Measurements from ENCODE around the gene DPY19L2. TPM values are rescaled to one million over a fixed set of nuclear protein-coding genes. Genes with fewer than 3 reads are reported as not detected.
"Not testable (repeated sequence)": the region's sequence is repeated elsewhere in the genome, so short reads cannot be mapped to it uniquely, and the experiment has no call there.

Gene DPY19L2
- total and polyA plus RNA-seq, 2 of the 4 experiments (the other 2 are of a cell fraction): 0.90 to 1.6 TPM

- H2BK20ac ChIP-seq (ENCODE audit: low read depth, low read length); H3K36me3 ChIP-seq (ENCODE audit: control insufficient read depth, insufficient read depth, low read length); H2AK9ac ChIP-seq (replicated peaks; ENCODE audit: low read depth, low read length, poor library complexity); H3K23ac ChIP-seq (ENCODE audit: low read depth, low read length); H3K14ac ChIP-seq (replicated peaks; ENCODE audit: low read depth, low read length); H3K27me3 ChIP-seq (ENCODE audit: control insufficient read depth, insufficient read depth, low read length); intact Hi-C loops (cut with micrococcal nuclease); DNase-seq; H4K91ac ChIP-seq (ENCODE audit: insufficient read depth, low read depth, low read length); H3K9me3 ChIP-seq (ENCODE audit: control insufficient read depth, insufficient read depth, low read length); POLR2A ChIA-PET (ENCODE audit: unreplicated experiment); H2AK5ac ChIP-seq (ENCODE audit: low read depth, low read length); H3K27ac ChIP-seq (ENCODE audit: insufficient read depth, low read length); H2BK5ac ChIP-seq (ENCODE audit: low read depth, low read length, poor library complexity, severe bottlenecking); H3K4me3 ChIP-seq (ENCODE audit: insufficient read depth, low read depth, low read length); CTCF ChIA-PET; H4K8ac ChIP-seq (ENCODE audit: low read depth in 2 of 2, low read length in 2 of 2); dilution Hi-C loops (cut with HindIII; ENCODE audit: low sequenced_read_pairs, unreplicated experiment); BruUV-seq (replicated peaks); H3K56ac ChIP-seq (ENCODE audit: extremely low read depth, insufficient read depth, low read length); H3K9me1 ChIP-seq (ENCODE audit: insufficient read depth, low read length); H3K4me1 ChIP-seq (ENCODE audit: control insufficient read depth, insufficient read depth, low read length); H2BK15ac ChIP-seq (ENCODE audit: low read depth, low read length); H3K4ac ChIP-seq (ENCODE audit: low read depth, low read length); ATAC-seq (ENCODE audit: low read depth); H4K20me1 ChIP-seq (ENCODE audit: insufficient read depth, low read length); H3K79me1 ChIP-seq (ENCODE audit: low read depth in 1 of 2, low read length in 2 of 2); H3K4me2 ChIP-seq (ENCODE audit: low read depth, low read length); H2AFZ ChIP-seq (replicated peaks; ENCODE audit: low read length, poor library complexity); in situ Hi-C loops (cut with MboI; ENCODE audit: low sequenced_read_pairs); H2BK120ac ChIP-seq (ENCODE audit: low read depth, low read length); H3K9ac ChIP-seq (ENCODE audit: low read depth, low read length); H3K18ac ChIP-seq (ENCODE audit: low read depth, low read length); H4K5ac ChIP-seq (ENCODE audit: low read depth, low read length): not testable (repeated sequence)
- no CpG with 5 or more reads among the region's 5 CpGs for WGBS, 2 experiments (ENCODE audit: extremely low coverage in 2 of 2, insufficient read length in 1 of 2)
- TF ChIP-seq MAFK (IDR thresholded peaks at IDR 0.05; ENCODE audit: low read depth, low read length): peak; percentile 36
Measured at GRCh38 chr12:63545298-63545916, 122.9 kb downstream of the DPY19L2 start.

DNA sequence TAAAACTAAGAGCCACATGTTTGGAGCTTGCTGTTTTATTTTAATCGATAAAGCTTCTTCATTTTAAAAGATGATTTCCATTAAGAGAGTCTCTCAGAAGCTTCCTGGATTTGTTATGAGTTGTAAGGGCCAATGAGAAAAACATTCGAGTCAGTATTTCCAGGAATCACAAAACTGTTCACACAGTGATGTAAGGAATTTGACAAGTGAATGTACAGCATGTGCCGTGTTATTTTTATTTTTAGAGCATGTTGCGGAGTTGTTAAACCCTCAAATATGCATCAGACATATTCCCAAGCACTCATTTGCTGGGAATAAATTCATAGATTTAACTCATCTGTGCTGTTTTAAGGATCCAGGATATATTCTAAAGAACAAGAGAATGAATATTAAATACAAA lies 129.6 kb downstream of the DPY19L2 start:
- no CpG with 5 or more reads among the region's 4 CpGs for WGBS, 2 experiments (ENCODE audit: extremely low coverage in 2 of 2, insufficient read length in 1 of 2)
- H3K9me1 ChIP-seq (ENCODE audit: insufficient read depth, low read length); in situ Hi-C loops (cut with MboI; ENCODE audit: low sequenced_read_pairs): not testable (repeated sequence)

More for the DNA sequence above, 129.6 kb downstream of the DPY19L2 start:
- H3K4me2 ChIP-seq (ENCODE audit: low read depth, low read length); H3K56ac ChIP-seq (ENCODE audit: extremely low read depth, insufficient read depth, low read length); H3K4me3 ChIP-seq (ENCODE audit: insufficient read depth, low read depth, low read length); BruUV-seq (replicated peaks); H2AK5ac ChIP-seq (ENCODE audit: low read depth, low read length); H2AFZ ChIP-seq (replicated peaks; ENCODE audit: low read length, poor library complexity); H3K36me3 ChIP-seq (ENCODE audit: control insufficient read depth, insufficient read depth, low read length); H4K20me1 ChIP-seq (ENCODE audit: insufficient read depth, low read length); H4K91ac ChIP-seq (ENCODE audit: insufficient read depth, low read depth, low read length); H3K18ac ChIP-seq (ENCODE audit: low read depth, low read length); H2BK20ac ChIP-seq (ENCODE audit: low read depth, low read length); H3K23ac ChIP-seq (ENCODE audit: low read depth, low read length); dilution Hi-C loops (cut with HindIII; ENCODE audit: low sequenced_read_pairs, unreplicated experiment); CTCF ChIA-PET; H2BK15ac ChIP-seq (ENCODE audit: low read depth, low read length); H4K8ac ChIP-seq (ENCODE audit: low read depth in 2 of 2, low read length in 2 of 2); POLR2A ChIA-PET (ENCODE audit: unreplicated experiment); H3K9me3 ChIP-seq (ENCODE audit: control insufficient read depth, insufficient read depth, low read length); H4K5ac ChIP-seq (ENCODE audit: low read depth, low read length); H3K27ac ChIP-seq (ENCODE audit: insufficient read depth, low read length); H2BK120ac ChIP-seq (ENCODE audit: low read depth, low read length); DNase-seq; H3K27me3 ChIP-seq (ENCODE audit: control insufficient read depth, insufficient read depth, low read length); H3K14ac ChIP-seq (replicated peaks; ENCODE audit: low read depth, low read length); H3K4me1 ChIP-seq (ENCODE audit: control insufficient read depth, insufficient read depth, low read length); ATAC-seq (ENCODE audit: low read depth); H3K79me1 ChIP-seq (ENCODE audit: low read depth in 1 of 2, low read length in 2 of 2); H3K9ac ChIP-seq (ENCODE audit: low read depth, low read length); H2BK5ac ChIP-seq (ENCODE audit: low read depth, low read length, poor library complexity, severe bottlenecking); H2AK9ac ChIP-seq (replicated peaks; ENCODE audit: low read depth, low read length, poor library complexity); H3K4ac ChIP-seq (ENCODE audit: low read depth, low read length); intact Hi-C loops (cut with micrococcal nuclease): not testable (repeated sequence)
